Upper lobe of left lung (tissue), 6 donors: ENCODE measurements around the gene LSP1. TPM values are rescaled to one million over a fixed set of nuclear protein-coding genes. Genes with fewer than 3 reads are reported as not detected.

ENCODE experiments used
- ATAC-seq, 2 donors: fragments of 200-7000 bp; cut with Tn5 transposase; one replicate each; pipeline ENCODE4 v1.9.1; 2022; ENCODE audit warnings: mild to moderate bottlenecking in 2 of 2, moderate library complexity in 2 of 2; ENCODE audit not compliant: low FRiP score in 2 of 2
- DNase-seq, 2 donors: peaks; one replicate each; pipeline ENCODE4 v3.0.0-alpha.2; 2019 to 2020
- H3K27ac ChIP-seq, 4 donors: fragments of 200-600 bp; sonication (generic); one replicate each; pipeline ENCODE4 v1.5.1; 2016 to 2019
- H3K27me3 ChIP-seq, 4 donors: fragments of 200-600 bp; sonication (generic); one replicate each; pipeline ENCODE4 v1.5.1; 2017 to 2019
- H3K36me3 ChIP-seq, 4 donors: fragments of 200-600 bp; sonication (generic); one replicate each; pipeline ENCODE4 v1.5.1; 2016 to 2019
- H3K4me1 ChIP-seq, 4 donors: fragments of 200-600 bp; sonication (generic); one replicate each; pipeline ENCODE4 v1.5.1; 2018 to 2019
- H3K4me3 ChIP-seq, 4 donors: fragments of 200-600 bp; sonication (generic); one replicate each; pipeline ENCODE4 v1.5.1; 2017 to 2019; ENCODE audit warnings: mild to moderate bottlenecking in 2 of 4, moderate library complexity in 1 of 4
- H3K9me3 ChIP-seq, 4 donors: fragments of 200-600 bp; sonication (generic); one replicate each; pipeline ENCODE4 v1.5.1; 2018 to 2019
- CTCF ChIP-seq, 6 experiments: fragments of 450-650 bp in 4 of 6; fragments of 200-600 bp in 2 of 6; sonication (generic) in 2 of 6; IDR thresholded peaks; one replicate each; pipeline ENCODE4 v1.5.1; 2016 to 2019; ENCODE audit warnings: antibody characterized with exemption in 6 of 6
- EP300 ChIP-seq, 4 donors: sonication (generic); formaldehyde crosslinking; IDR thresholded peaks; one replicate each; pipeline ENCODE4 v1.5.1; 2017; ENCODE audit warnings: antibody characterized with exemption in 4 of 4, control low read depth in 2 of 4
- POLR2A ChIP-seq, 4 donors: fragments of 450-650 bp; IDR thresholded peaks; one replicate each; pipeline ENCODE4 v1.5.1; 2016 to 2017; ENCODE audit warnings: antibody characterized with exemption in 4 of 4, mild to moderate bottlenecking in 2 of 4
- POLR2AphosphoS5 ChIP-seq, 2 donors: sonication (generic); formaldehyde crosslinking; IDR thresholded peaks; one replicate each; pipeline ENCODE4 v1.5.1; 2017; ENCODE audit warnings: antibody characterized with exemption in 2 of 2
- WGBS, 2 donors: methylation state at CpG; one replicate each; pipeline ENCODE4 v1.1.5; 2017 to 2018; 5-methylcytosine and 5-hydroxymethylcytosine counted together
- total RNA-seq, 6 donors: library from RNA; depleted of rRNA in 4 of 6; stranded (reverse); fragments of >200 nt in 4 of 6; gene quantifications; one replicate each; pipeline versions ENCODE4 v1.1.0 to v1.2.1, GENCODE V29; 2016 to 2021
- donor health status: DM: no; HTN: no; CAD: no; lungs with moderate emphysema.
- donor health status: DM: no; HTN: yes; CAD: no; lungs with severe emphysema.

The LSP1 gene
- total RNA-seq, 6 donors from 2014 or later: 29.3 to 162 (median 66.2) TPM

DNA sequence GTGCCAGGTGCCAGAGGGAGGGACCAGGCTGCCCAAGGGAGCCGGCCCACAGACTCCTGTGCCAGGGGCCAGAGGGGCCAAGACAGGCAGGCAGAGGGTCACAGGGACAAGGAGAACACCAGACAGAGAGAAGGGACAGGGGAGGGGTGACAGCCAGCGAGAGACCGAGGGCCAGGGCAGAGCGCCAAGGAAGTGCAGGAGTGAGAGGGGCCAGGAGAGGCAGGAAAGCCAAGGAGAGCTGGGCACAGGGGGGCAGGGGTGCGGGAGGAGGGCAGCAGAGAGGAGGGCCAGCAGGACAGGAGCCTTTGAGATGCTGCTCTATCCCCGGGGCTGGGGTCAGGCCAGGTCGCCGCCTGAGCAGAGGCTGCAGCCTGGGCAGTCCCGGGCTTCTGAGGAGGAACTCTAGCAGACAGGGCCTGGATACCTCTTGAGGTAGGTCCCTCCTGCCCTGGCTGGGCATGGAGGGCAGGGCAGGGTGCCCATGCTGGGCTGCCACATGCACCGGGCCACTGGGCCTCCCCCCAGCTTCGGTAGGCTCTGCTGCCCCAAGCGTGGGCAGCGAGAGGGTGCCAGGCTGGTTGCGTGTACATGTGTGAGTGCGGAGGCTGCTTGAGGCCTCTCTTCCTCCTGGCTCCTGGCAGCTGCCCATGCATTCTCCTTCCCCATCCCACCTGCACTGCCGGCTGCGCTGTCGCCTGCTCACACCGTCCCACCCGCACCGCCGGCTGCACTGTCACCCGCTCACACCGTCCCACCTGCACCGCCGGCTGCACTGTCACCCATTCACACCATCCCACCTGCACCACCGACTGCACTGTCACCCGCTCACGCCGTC, 12.2 kb downstream of the LSP1 start:
- Histone ChIP-seq H3K36me3 (no peaks in the 10 kb centered on the region), H3K4me1 (peaks cover 23 to 27% (median 25%) of the 10 kb centered on the region in 4 donors), H3K27ac (peak overlapping the region in 1 of 4 donors; percentile 54), H3K9me3 (no peaks in the 10 kb centered on the region), H3K4me3 (no peak overlapping the region), H3K27me3 (no peaks in the 10 kb centered on the region)
- TF ChIP-seq EP300 (IDR thresholded peaks at IDR 0.05): no peak
- no peak for TF ChIP-seq CTCF (IDR thresholded peaks at IDR 0.05)
- TF ChIP-seq POLR2AphosphoS5 (IDR thresholded peaks at IDR 0.05): no peak
- TF ChIP-seq POLR2A (IDR thresholded peaks at IDR 0.05): no peak
- DNase-seq (peak in 1 of 2 donors; percentile 69), ATAC-seq (no peak)
- WGBS, 2 donors: 82 to 84% methylated on average over 23 to 28 of the region's 30 CpGs

DNA sequence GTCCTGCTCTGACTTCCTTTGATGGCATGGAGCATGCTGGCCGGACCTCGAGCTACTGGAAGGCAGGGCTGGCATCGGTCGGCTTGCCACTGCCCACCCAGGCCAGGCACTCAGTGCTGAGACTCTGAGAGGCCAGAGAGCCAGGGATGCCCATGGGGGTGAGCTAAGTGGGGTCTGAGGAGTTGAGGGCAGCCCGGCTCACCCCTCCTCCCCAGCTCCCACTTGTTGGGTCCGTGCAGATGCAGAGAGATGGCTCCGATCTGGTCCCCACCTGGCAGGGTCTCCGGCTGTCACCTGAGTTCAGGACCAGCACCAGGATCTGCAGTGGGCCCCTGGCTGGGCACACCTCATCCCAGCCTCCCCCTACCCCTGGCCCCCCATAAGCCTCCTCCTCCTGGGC, 13.3 kb downstream of the LSP1 start:
- Histone ChIP-seq H3K36me3 (no peaks in the 10 kb centered on the region), H3K27me3 (no peaks in the 10 kb centered on the region), H3K4me3 (no peak overlapping the region), H3K27ac (no peak overlapping the region), H3K4me1 (peaks cover 24 to 33% (median 26%) of the 10 kb centered on the region in 4 donors), H3K9me3 (no peaks in the 10 kb centered on the region)
- no peak for ATAC-seq
- 93 to 100% methylated on average over 5 to 8 of the region's 8 CpGs for WGBS, 2 donors
- DNase-seq: no peak
- no peak for TF ChIP-seq EP300 (IDR thresholded peaks at IDR 0.05)
- no peak for TF ChIP-seq POLR2A (IDR thresholded peaks at IDR 0.05)
- TF ChIP-seq POLR2AphosphoS5 (IDR thresholded peaks at IDR 0.05): no peak
- TF ChIP-seq CTCF (IDR thresholded peaks at IDR 0.05): no peak

- no peak overlapping the region for H3K27ac ChIP-seq
- DNase-seq (peak in 1 of 2 donors; percentile 72), ATAC-seq (no peak)
- no peaks in the 10 kb centered on the region for H3K9me3 ChIP-seq
- no peak overlapping the region for H3K4me3 ChIP-seq
- TF ChIP-seq CTCF (IDR thresholded peaks at IDR 0.05): no peak
- no peak for TF ChIP-seq POLR2A (IDR thresholded peaks at IDR 0.05)
- no peak for TF ChIP-seq POLR2AphosphoS5 (IDR thresholded peaks at IDR 0.05)
- no peak for TF ChIP-seq EP300 (IDR thresholded peaks at IDR 0.05)
- no peaks in the 10 kb centered on the region for H3K27me3 ChIP-seq
- 83 to 87% methylated on average over 7 to 15 of the region's 15 CpGs for WGBS, 2 donors
- no peaks in the 10 kb centered on the region for H3K36me3 ChIP-seq
- H3K4me1 ChIP-seq: peaks cover 24 to 33% (median 26%) of the 10 kb centered on the region in 4 donors
These were observed 13.9 kb downstream of the LSP1 start for GRCh38 chr11:1866776-1867175.

DNA sequence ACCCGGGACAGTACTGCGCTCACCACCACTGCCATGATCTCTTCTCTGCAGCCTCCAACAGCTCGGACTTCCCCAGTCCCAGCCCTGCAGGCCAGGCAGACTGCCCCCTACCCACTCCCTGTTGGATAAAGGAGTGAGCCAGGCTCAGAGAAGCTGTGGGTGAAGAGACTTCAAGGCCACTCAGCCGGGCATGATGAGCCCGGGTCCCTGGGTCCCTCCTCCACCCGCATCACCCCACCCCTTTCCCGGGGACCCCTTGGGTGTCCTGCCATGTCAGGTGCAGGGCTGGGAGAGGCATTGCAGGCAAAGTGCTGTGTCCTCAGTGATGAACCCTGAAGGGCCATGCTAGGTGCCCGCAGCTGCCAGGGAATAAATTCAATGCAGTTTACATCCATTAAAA, 14.5 kb downstream of the LSP1 start:
- WGBS, 2 donors: 81% methylated on average over 8 of the region's 8 CpGs; no CpG with 5 or more reads in 1 of the 2 donors
- H3K4me1 ChIP-seq: peaks cover 24 to 33% (median 26%) of the 10 kb centered on the region in 4 donors
- ATAC-seq: no peak
- no peaks in the 10 kb centered on the region for H3K9me3 ChIP-seq
- no peak overlapping the region for H3K27ac ChIP-seq
- H3K36me3 ChIP-seq: no peaks in the 10 kb centered on the region
- TF ChIP-seq CTCF (IDR thresholded peaks at IDR 0.05) (no peak), POLR2AphosphoS5 (IDR thresholded peaks at IDR 0.05) (no peak), POLR2A (IDR thresholded peaks at IDR 0.05) (no peak), EP300 (IDR thresholded peaks at IDR 0.05) (no peak)
- no peak for DNase-seq
- no peaks in the 10 kb centered on the region for H3K27me3 ChIP-seq
- H3K4me3 ChIP-seq: no peak overlapping the region
